IMR-90 (cell line): ENCODE measurements around the gene ARPC4. TPM values are rescaled to one million over a fixed set of nuclear protein-coding genes. Genes with fewer than 3 reads are reported as not detected.

Source experiments
- ATAC-seq: fragments of 200-7000 bp; cut with Tn5 transposase; 2 replicates; pipeline ENCODE4 v1.9.1; 2020; ENCODE audit warnings: low read depth, mild to moderate bottlenecking, moderate library complexity
- BruUV-seq: library from RNA; stranded (reverse); fragments of 400-500 nt; replicated peaks from 2 replicates; lab custom pipeline; 2021; lab: Mats Ljungman, UMichigan
- CTCF ChIA-PET: fragments of 300-600 bp; formaldehyde crosslinking; extraction: SDS; loops from one replicate; lab custom pipeline; 2021; ENCODE audit warnings: antibody characterized with exemption; lab: Yijun Ruan, JAX
- POLR2A ChIA-PET: fragments of 300-600 bp; sonication (Branson Sonifier 250); formaldehyde crosslinking; loops from one replicate; lab custom pipeline; 2022; ENCODE audit warnings: antibody characterized with exemption; ENCODE audit not compliant: unreplicated experiment; lab: Charles Lee
- DNase-seq: peaks from one replicate; pipeline ENCODE4 v3.0.0; 2013
- H2AFZ ChIP-seq: replicated peaks from 2 replicates; pipeline ENCODE3; 2013; ENCODE audit warnings: low read length, mild to moderate bottlenecking; ENCODE audit not compliant: poor library complexity
- H2AK5ac ChIP-seq: 2 replicates; pipeline ENCODE4 v1.6.1; 2013; ENCODE audit warnings: low read depth, low read length, inconsistent platforms
- H2AK9ac ChIP-seq: replicated peaks from 2 replicates; pipeline ENCODE3; 2013; ENCODE audit warnings: mild to moderate bottlenecking, low read depth, low read length, moderate library complexity; ENCODE audit not compliant: poor library complexity
- H2BK120ac ChIP-seq: 2 replicates; pipeline ENCODE4 v1.6.1; 2013; ENCODE audit warnings: low read depth, low read length, inconsistent platforms
- H2BK15ac ChIP-seq: 3 replicates; pipeline ENCODE4 v1.6.1; 2013; ENCODE audit warnings: low read depth, low read length, inconsistent platforms
- H2BK20ac ChIP-seq: 2 replicates; pipeline ENCODE4 v1.6.1; 2013; ENCODE audit warnings: low read depth, mild to moderate bottlenecking, inconsistent platforms, low read length, moderate library complexity
- H2BK5ac ChIP-seq: 2 replicates; pipeline ENCODE4 v1.6.1; 2013; ENCODE audit warnings: mild to moderate bottlenecking, low read depth, low read length, inconsistent platforms; ENCODE audit not compliant: poor library complexity, severe bottlenecking
- H3K14ac ChIP-seq: replicated peaks from 2 replicates; pipeline ENCODE4 v1.6.1; 2013; ENCODE audit warnings: low read depth, low read length, inconsistent platforms
- H3K18ac ChIP-seq: 2 replicates; pipeline ENCODE4 v1.6.1; 2013; ENCODE audit warnings: low read depth, low read length, control low read depth
- H3K23ac ChIP-seq: 2 replicates; pipeline ENCODE4 v1.6.1; 2013; ENCODE audit warnings: low read depth, low read length, inconsistent platforms
- H3K27ac ChIP-seq: 2 replicates; pipeline ENCODE4 v1.5.1; 2013; ENCODE audit warnings: mild to moderate bottlenecking, control low read depth, low read length; ENCODE audit not compliant: insufficient read depth
- H3K27me3 ChIP-seq: 2 replicates; pipeline ENCODE4 v1.6.1; 2013; ENCODE audit warnings: low read length; ENCODE audit not compliant: control insufficient read depth, insufficient read depth
- H3K36me3 ChIP-seq: 2 replicates; pipeline ENCODE4 v1.6.1; 2013; ENCODE audit warnings: low read length, mixed read lengths; ENCODE audit not compliant: control insufficient read depth, insufficient read depth
- H3K4ac ChIP-seq: 2 replicates; pipeline ENCODE4 v1.6.1; 2013; ENCODE audit warnings: low read depth, low read length, inconsistent platforms
- H3K4me1 ChIP-seq: 2 replicates; pipeline ENCODE4 v1.6.1; 2013; ENCODE audit warnings: low read length, mixed read lengths; ENCODE audit not compliant: control insufficient read depth, insufficient read depth
- H3K4me2 ChIP-seq: 2 replicates; pipeline ENCODE4 v1.6.1; 2013; ENCODE audit warnings: low read depth, mild to moderate bottlenecking, control low read depth, low read length, moderate library complexity
- H3K4me3 ChIP-seq: 2 replicates; pipeline ENCODE4 v1.5.1; 2013; ENCODE audit warnings: low read depth, mild to moderate bottlenecking, control low read depth, low read length, moderate library complexity; ENCODE audit not compliant: insufficient read depth
- H3K56ac ChIP-seq: 2 replicates; pipeline ENCODE4 v1.6.1; 2013; ENCODE audit warnings: low read length, inconsistent platforms; ENCODE audit not compliant: insufficient read depth; ENCODE audit errors: extremely low read depth
- H3K79me1 ChIP-seq, 2 experiments: 2 replicates each; pipeline ENCODE4 v1.6.1; 2013; ENCODE audit warnings: low read length in 2 of 2, inconsistent platforms in 1 of 2, low read depth in 1 of 2
- H3K9ac ChIP-seq: 2 replicates; pipeline ENCODE4 v1.6.1; 2013; ENCODE audit warnings: low read depth, low read length, control low read depth
- H3K9me1 ChIP-seq: 2 replicates; pipeline ENCODE4 v1.6.1; 2013; ENCODE audit warnings: low read length, inconsistent platforms; ENCODE audit not compliant: insufficient read depth
- H3K9me3 ChIP-seq: 2 replicates; pipeline ENCODE4 v1.6.1; 2013; ENCODE audit warnings: low read length; ENCODE audit not compliant: control insufficient read depth, insufficient read depth
- H4K20me1 ChIP-seq: 2 replicates; pipeline ENCODE4 v1.6.1; 2013; ENCODE audit warnings: low read length, inconsistent platforms; ENCODE audit not compliant: insufficient read depth
- H4K5ac ChIP-seq: 2 replicates; pipeline ENCODE4 v1.6.1; 2013; ENCODE audit warnings: mild to moderate bottlenecking, low read depth, low read length, control low read depth
- H4K8ac ChIP-seq, 2 experiments: 2 replicates each; pipeline ENCODE4 v1.6.1; 2013; ENCODE audit warnings: low read depth in 2 of 2, low read length in 2 of 2, control low read depth in 1 of 2, inconsistent platforms in 1 of 2
- H4K91ac ChIP-seq: 2 replicates; pipeline ENCODE4 v1.6.1; 2013; ENCODE audit warnings: low read depth, low read length, inconsistent platforms; ENCODE audit not compliant: insufficient read depth
- BHLHE40 ChIP-seq: fragments of 150-350 bp; IDR thresholded peaks from 2 replicates; pipeline ENCODE4 v1.6.1; 2016; ENCODE audit warnings: mild to moderate bottlenecking, low read depth, low read length
- CEBPB ChIP-seq: IDR thresholded peaks from 2 replicates; pipeline ENCODE4 v1.6.1; 2012; ENCODE audit warnings: low read depth, low read length, improper control_type of control experiment
- CTCF ChIP-seq: conservative IDR thresholded peaks from 2 replicates; pipeline ENCODE4 v1.5.1; 2012; ENCODE audit warnings: mild to moderate bottlenecking, low read depth, low read length, improper control_type of control experiment
- ELK1 ChIP-seq: fragments of 150-350 bp; IDR thresholded peaks from 2 replicates; pipeline ENCODE4 v1.6.1; 2016; ENCODE audit warnings: low read depth, mild to moderate bottlenecking, low read length, moderate library complexity, borderline replicate concordance
- MAZ ChIP-seq: IDR thresholded peaks from 2 replicates; pipeline ENCODE4 v1.6.1; 2012; ENCODE audit warnings: low read depth, mild to moderate bottlenecking, low read length, improper control_type of control experiment, moderate library complexity, borderline replicate concordance
- MXI1 ChIP-seq: IDR thresholded peaks from 2 replicates; pipeline ENCODE4 v1.6.1; 2012; ENCODE audit warnings: low read depth, mild to moderate bottlenecking, low read length, moderate library complexity, borderline replicate concordance
- NFE2L2 ChIP-seq: fragments of 150-350 bp; IDR thresholded peaks from 2 replicates; pipeline ENCODE4 v1.6.1; 2016; ENCODE audit warnings: low read depth, mild to moderate bottlenecking, low read length
- POLR2A ChIP-seq: IDR thresholded peaks from 2 replicates; pipeline ENCODE4 v1.6.1; 2012; ENCODE audit warnings: mild to moderate bottlenecking, low read depth, low read length
- RAD21 ChIP-seq: IDR thresholded peaks from 2 replicates; pipeline ENCODE4 v1.6.1; 2012; ENCODE audit warnings: low read length, improper control_type of control experiment
- RCOR1 ChIP-seq: IDR thresholded peaks from 2 replicates; pipeline ENCODE4 v1.6.1; 2012; ENCODE audit warnings: mild to moderate bottlenecking, low read length, improper control_type of control experiment; ENCODE audit not compliant: insufficient replicate concordance
- SMC3 ChIP-seq: fragments of 150-350 bp; IDR thresholded peaks from 2 replicates; pipeline ENCODE4 v1.6.1; 2016; ENCODE audit warnings: low read depth, mild to moderate bottlenecking, antibody characterized with exemption, low read length, moderate library complexity
- USF2 ChIP-seq: fragments of 150-350 bp; IDR thresholded peaks from 2 replicates; pipeline ENCODE4 v1.6.1; 2017; ENCODE audit warnings: mild to moderate bottlenecking, antibody characterized with exemption, low read length, low read depth
- WGBS, 2 experiments: methylation state at CpG; one replicate each; pipeline versions ENCODE4 v1.1.5 to v1.1.7; 2013; ENCODE audit warnings: missing lambda C conversion rate in 2 of 2; ENCODE audit not compliant: insufficient read length in 1 of 2; ENCODE audit errors: extremely low coverage in 2 of 2; 5-methylcytosine and 5-hydroxymethylcytosine counted together
- dilution Hi-C: fragments of 300-500 bp; cut with HindIII; formaldehyde crosslinking; loops from one replicate; pipeline ENCODE4 v1.14.3; 2018; ENCODE audit warnings: low sequenced_read_pairs; ENCODE audit not compliant: unreplicated experiment
- in situ Hi-C: fragments of 300-500 bp; cut with MboI; formaldehyde crosslinking; loops from 3 replicates; pipeline ENCODE4 v1.14.3; 2019; ENCODE audit warnings: low sequenced_read_pairs, inconsistent platforms, mixed read lengths
- intact Hi-C: fragments of 100-400 bp; cut with micrococcal nuclease; formaldehyde crosslinking; loops from 2 replicates; pipeline ENCODE4 v1.10.0; 2022
- polyA plus RNA-seq, 3 experiments: library from polyadenylated mRNA; depleted of rRNA; stranded (reverse); fragments of >200 nt; gene quantifications; 2 replicates each; pipeline ENCODE4 v1.2.3, GENCODE V29; 2012; ENCODE audit warnings: low replicate concordance in 1 of 3
- total RNA-seq: library from RNA; depleted of rRNA; stranded (reverse); fragments of >200 nt; gene quantifications from 2 replicates; pipeline ENCODE4 v1.2.3, GENCODE V29; 2012

ARPC4 gene
- total and polyA plus RNA-seq, 2 of the 4 experiments (the other 2 are of a cell fraction), result 188 to 383 TPM

GRCh38 chr3:9750556-9751411, 42.1 kb upstream of the ARPC4 start:
- Histone ChIP-seq H2BK20ac (no peak overlapping the region), H3K27ac (peak overlapping the region; percentile 90), H4K5ac (peak overlapping the region; percentile 37; the same call in 1 of the 2 replicates), H3K4me3 (peak overlapping the region; percentile 64), H3K18ac (no peak overlapping the region), H2AK5ac (peak overlapping the region; percentile 83), H3K79me1 (peaks cover 17 to 42% of the 10 kb centered on the region in 2 experiments), H2AK9ac (peak overlapping the region; percentile 91), H3K9me3 (no peaks in the 10 kb centered on the region), H3K36me3 (peaks cover 32% of the 10 kb centered on the region), H3K14ac (peak overlapping the region; percentile 96), H2BK5ac (peak overlapping the region; percentile 95), H3K4me2 (peak overlapping the region; percentile 82), H4K91ac (peak overlapping the region; percentile 47), H4K8ac (peak overlapping the region; percentile 65 to 86; a peak in 3 of 4 replicates), H2BK15ac (peak overlapping the region; percentile 90; the same call in 1 of the 3 replicates), H3K27me3 (no peaks in the 10 kb centered on the region), H3K9me1 (peaks cover 17% of the 10 kb centered on the region), H3K4me1 (peaks cover 20% of the 10 kb centered on the region), H4K20me1 (no peaks in the 10 kb centered on the region), H3K23ac (peak overlapping the region; percentile 74; the same call in 1 of the 2 replicates), H3K4ac (peak overlapping the region; percentile 97), H2AFZ (peak overlapping the region; percentile 99), H3K9ac (peak overlapping the region; percentile 82), H3K56ac (peak overlapping the region; percentile 77), H2BK120ac (no peak overlapping the region)
- ATAC-seq (no peak), DNase-seq (peak; percentile 38)
- WGBS, 2 experiments, result 42% methylated on average over 6 of the region's 17 CpGs; no CpG with 5 or more reads in 1 of the 2 experiments
- in situ Hi-C loops (no loop called here), dilution Hi-C loops (no loop called here), intact Hi-C loops (no loop called here)
- TF ChIP-seq POLR2A, result no peak
- no peak for TF ChIP-seq MXI1
- TF ChIP-seq SMC3, result no peak
- TF ChIP-seq BHLHE40, result no peak
- TF ChIP-seq MAZ, result no peak
- TF ChIP-seq USF2, result no peak
- no peak for TF ChIP-seq RCOR1
- TF ChIP-seq ELK1, result no peak
- no peak for TF ChIP-seq RAD21
- no peak for TF ChIP-seq CEBPB
- no peak for TF ChIP-seq CTCF
- no peak for TF ChIP-seq NFE2L2
- CTCF ChIA-PET, result interaction anchor here (1.9 kb wide), 1 partner anchor 35 kb away, joined by 4 read pairs; no protein-coding TSS in a partner anchor
- no TSS peak for BruUV-seq
- POLR2A ChIA-PET, result no interaction called here
